GM11168 (cell line): Measurements from ENCODE around the gene PRKCSH.
"Not testable (repeated sequence)": the region's sequence is repeated elsewhere in the genome, so short reads cannot be mapped to it uniquely, and the experiment has no call there.

Experiments
- in situ Hi-C: fragments of 300-500 bp; cut with MboI; formaldehyde crosslinking; loops from one replicate; pipeline ENCODE4 v1.12.0; 2022; ENCODE audit warnings: low sequenced_read_pairs; ENCODE audit not compliant: unreplicated experiment

Gene PRKCSH

GRCh38 chr19:11464333-11465265 lies 29.2 kb downstream of the PRKCSH start:
- in situ Hi-C loops, result no loop called here

- in situ Hi-C loops, result no loop called here
Observed at GRCh38 chr19:11465600-11465999, 30.2 kb downstream of the PRKCSH start.

- in situ Hi-C loops, result not testable (repeated sequence)
Observed at GRCh38 chr19:11468266-11468845, 32.9 kb downstream of the PRKCSH start.

GRCh38 chr19:11473725-11474124 lies 38.3 kb downstream of the PRKCSH start:
- in situ Hi-C loops, result no loop called here

- in situ Hi-C loops, result not testable (repeated sequence)
Observed at GRCh38 chr19:11475343-11475742, 39.9 kb downstream of the PRKCSH start.

GRCh38 chr19:11475861-11476260 lies 40.4 kb downstream of the PRKCSH start:
- in situ Hi-C loops, result no loop called here

- in situ Hi-C loops, result no loop called here
Observed at GRCh38 chr19:11478167-11479089, 43.0 kb downstream of the PRKCSH start.

GRCh38 chr19:11479090-11479897 lies 43.9 kb downstream of the PRKCSH start:
- in situ Hi-C loops, result no loop called here

GRCh38 chr19:11479898-11480714 lies 44.7 kb downstream of the PRKCSH start:
- in situ Hi-C loops, result loop anchor here (10.0 kb wide), 1 partner anchor 195 kb away; no protein-coding TSS in a partner anchor

GRCh38 chr19:11480715-11481533 lies 45.5 kb downstream of the PRKCSH start, which contains the start of gene ELAVL3:
ELAVL3 (minus strand) TSS chr19:11481046; CDS start chr19:11480608, 438 bp downstream.
- in situ Hi-C loops, result loop anchor here (10.0 kb wide), 1 partner anchor 196 kb away; no protein-coding TSS in a partner anchor

- in situ Hi-C loops, result loop anchor here (10.0 kb wide), 1 partner anchor 197 kb away; no protein-coding TSS in a partner anchor
Observed at GRCh38 chr19:11481534-11482383, 46.3 kb downstream of the PRKCSH start.

GRCh38 chr19:11482384-11483050 lies 47.1 kb downstream of the PRKCSH start:
- in situ Hi-C loops, result loop anchor here (10.0 kb wide), 1 partner anchor 198 kb away; no protein-coding TSS in a partner anchor

- in situ Hi-C loops, result loop anchor here (10.0 kb wide), 1 partner anchor 199 kb away; no protein-coding TSS in a partner anchor
Observed at GRCh38 chr19:11483366-11484111, 48.1 kb downstream of the PRKCSH start.

GRCh38 chr19:11485245-11485837 lies 49.9 kb downstream of the PRKCSH start:
- in situ Hi-C loops, result loop anchor here (10.0 kb wide), 1 partner anchor 201 kb away; no protein-coding TSS in a partner anchor
